ENCODE results near the gene SIRPA.

GRCh38 chr20:1871807-1872458 is 23.3 kb upstream of the SIRPA start:
- TF ChIP-seq EZH2 (IDR thresholded peaks at IDR 0.05; ENCODE audit: insufficient read depth, poor library complexity, severe bottlenecking) (no peak), EZH2phosphoT487 (IDR thresholded peaks at IDR 0.05; ENCODE audit: insufficient read depth, low read depth) (no peak)

Data from GM23248 (cell line).